K562 (cell line): ENCODE results near the gene IL15RA. TPM values are rescaled to one million over a fixed set of nuclear protein-coding genes. Genes with fewer than 3 reads are reported as not detected.
A peak's percentile ranks its signal among the peaks of the same experiment; 100 is the strongest.

Source experiments
- ATAC-seq: fragments of 200-7000 bp; cut with Tn5 transposase; 3 replicates; pipeline ENCODE4 v1.9.1; 2020; ENCODE audit warnings: moderate library complexity
- BruUV-seq: library from RNA; stranded (reverse); fragments of 400-500 nt; replicated peaks from 2 replicates; lab custom pipeline; 2021; lab: Mats Ljungman, UMichigan
- CTCF ChIA-PET: fragments of 300-600 bp; formaldehyde crosslinking; extraction: SDS; loops from one replicate; lab custom pipeline; 2021; ENCODE audit warnings: low intra/inter-chr PET ratio; lab: Yijun Ruan, JAX
- POLR2A ChIA-PET: fragments of 300-600, 350-650 bp; sonication (Branson Sonifier 250); formaldehyde crosslinking; extraction: SDS; loops from one replicate; lab custom pipeline; 2021; ENCODE audit warnings: antibody characterized with exemption, inconsistent platforms; lab: Yijun Ruan, JAX
- DNase-seq, 4 experiments: peaks; one replicate each; pipeline versions ENCODE4 v3.0.0 to v3.0.0-alpha.2; 2011 to 2018; ENCODE audit warnings: low spot score in 3 of 4, mixed read lengths in 3 of 4; ENCODE audit errors: extremely low read depth in 1 of 4
- FAIRE-seq: peaks from 2 replicates; lab custom pipeline; 2011; peaks lifted over from hg19 to GRCh38; lab: Jason Lieb, UNC
- H2AFZ ChIP-seq: 2 replicates; pipeline ENCODE4 v1.6.0; 2011; ENCODE audit warnings: low read depth, low read length, control low read depth, inconsistent platforms
- H3K27ac ChIP-seq: fragments of 200-600 bp; 3 replicates; pipeline ENCODE4 v1.8.0; 2011; ENCODE audit warnings: low read depth, mild to moderate bottlenecking, control low read depth, inconsistent platforms, low read length, moderate library complexity, mixed read lengths; ENCODE audit errors: extremely low read depth
- H3K27me3 ChIP-seq, 2 experiments: fragments of 300-600 bp in 1 of 2; 2 replicates in 1 of 2; 3 replicates in 1 of 2; pipeline versions ENCODE4 v1.6.0 to v1.8.0; 2011; ENCODE audit warnings: inconsistent platforms in 2 of 2, low read length in 2 of 2, mild to moderate bottlenecking in 1 of 2, mixed read lengths in 1 of 2, moderate library complexity in 1 of 2; ENCODE audit not compliant: control insufficient read depth in 2 of 2, insufficient read depth in 2 of 2
- H3K36me3 ChIP-seq: fragments of 300-600 bp; 3 replicates; pipeline ENCODE4 v1.8.0; 2011; ENCODE audit warnings: mild to moderate bottlenecking, low read length, inconsistent platforms; ENCODE audit not compliant: control insufficient read depth, insufficient read depth
- H3K4me1 ChIP-seq, 2 experiments: fragments of 200-600 bp in 1 of 2; replicated peaks in 1 of 2; 2 replicates in 1 of 2; 3 replicates in 1 of 2; pipeline versions ENCODE4 v1.5.1 to v1.8.0; 2011; ENCODE audit warnings: inconsistent platforms in 2 of 2, low read length in 2 of 2, mild to moderate bottlenecking in 1 of 2, mixed read lengths in 1 of 2, moderate library complexity in 1 of 2; ENCODE audit not compliant: control insufficient read depth in 2 of 2, insufficient read depth in 2 of 2
- H3K4me2 ChIP-seq: 2 replicates; pipeline ENCODE4 v1.6.1; 2011; ENCODE audit warnings: low read length, control low read depth, inconsistent platforms, mixed read lengths; ENCODE audit not compliant: insufficient read depth
- H3K4me3 ChIP-seq: fragments of 200-600 bp; sonication (generic), shearing (Covaris generic); 2 replicates; pipeline ENCODE4 v1.5.1; 2016; ENCODE audit warnings: control low read depth, inconsistent platforms
- H3K79me2 ChIP-seq: fragments of 200-600 bp; 3 replicates; pipeline ENCODE4 v1.8.0; 2011; ENCODE audit warnings: low read length, inconsistent platforms; ENCODE audit not compliant: control insufficient read depth, insufficient read depth
- H3K9ac ChIP-seq, 2 experiments: 2 replicates each; pipeline versions ENCODE4 v1.6.0 to v1.6.1; 2011; ENCODE audit warnings: low read depth in 2 of 2, low read length in 2 of 2, control low read depth in 1 of 2, inconsistent platforms in 1 of 2, mild to moderate bottlenecking in 1 of 2, mixed read lengths in 1 of 2; ENCODE audit not compliant: insufficient read depth in 1 of 2
- H3K9me1 ChIP-seq: one replicate; pipeline ENCODE4 v1.6.0; 2011; ENCODE audit warnings: inconsistent platforms, mild to moderate bottlenecking, low read length, moderate library complexity; ENCODE audit not compliant: control insufficient read depth, insufficient read depth
- H3K9me3 ChIP-seq: replicated peaks from 2 replicates; pipeline ENCODE4 v1.5.1; 2011; ENCODE audit warnings: low read depth, low read length, inconsistent platforms; ENCODE audit not compliant: control insufficient read depth, insufficient read depth
- H4K20me1 ChIP-seq: replicated peaks from 2 replicates; pipeline ENCODE4 v1.6.1; 2011; ENCODE audit warnings: low read length, inconsistent platforms, mixed read lengths; ENCODE audit not compliant: control insufficient read depth, insufficient read depth
- BRD4 ChIP-seq: fragments of 200-600 bp; sonication (generic); IDR thresholded peaks from 2 replicates; pipeline ENCODE4 v1.6.1; 2017; ENCODE audit warnings: inconsistent platforms
- CBFA2T3 ChIP-seq: fragments of 450-650 bp; IDR thresholded peaks from 2 replicates; pipeline ENCODE4 v1.6.1; 2017
- CBX8 ChIP-seq: fragments of 200-600 bp; sonication (generic); IDR thresholded peaks from 2 replicates; pipeline ENCODE4 v1.6.1; 2012; ENCODE audit warnings: borderline replicate concordance, mixed run types, low read depth, mild to moderate bottlenecking, moderate library complexity, mixed read lengths, low read length, control low read depth, inconsistent platforms; ENCODE audit not compliant: poor library complexity, severe bottlenecking; ENCODE audit errors: extremely low read depth
- EP300 ChIP-seq: IDR thresholded peaks from 2 replicates; pipeline ENCODE4 v1.6.1; 2012; ENCODE audit warnings: low read length, improper control_type of control experiment
- FOXP1 ChIP-seq: sonication (generic); formaldehyde crosslinking; IDR thresholded peaks from 2 replicates; pipeline ENCODE4 v1.8.0; 2022; ENCODE audit warnings: mild to moderate bottlenecking, missing genetic modification reagents
- GTF2F1 ChIP-seq: IDR thresholded peaks from 2 replicates; pipeline ENCODE4 v1.6.1; 2011; ENCODE audit warnings: low read depth, low read length, improper control_type of control experiment
- MAZ ChIP-seq, 2 experiments: fragments of 450-650 bp in 1 of 2; sonication (generic) in 1 of 2; formaldehyde crosslinking; IDR thresholded peaks in 1 of 2; conservative IDR thresholded peaks in 1 of 2; 2 replicates each; pipeline versions ENCODE4 v1.4.0 to v1.5.0; 2020; ENCODE audit warnings: mild to moderate bottlenecking in 1 of 2, missing genetic modification reagents in 1 of 2
- MTA2 ChIP-seq: fragments of 450-650 bp; IDR thresholded peaks from 2 replicates; pipeline ENCODE4 v1.6.1; 2016; ENCODE audit warnings: low read depth
- MTF1 ChIP-seq: fragments of 250-450 bp; sonication (Bioruptor Pico); IDR thresholded peaks from 2 replicates; pipeline ENCODE4 v1.9.0; 2021; ENCODE audit warnings: moderate library complexity, mild to moderate bottlenecking, inconsistent platforms, borderline replicate concordance
- PHF21A ChIP-seq: fragments of 450-650 bp; IDR thresholded peaks from 2 replicates; pipeline ENCODE4 v1.6.1; 2017; ENCODE audit warnings: low read depth, borderline replicate concordance
- U2AF2 ChIP-seq: fragments of 200-400 bp; formaldehyde crosslinking; optimal IDR thresholded peaks from 2 replicates; pipeline ENCODE3; 2017; ENCODE audit warnings: low read depth, mild to moderate bottlenecking, low read length
- ZNF217 ChIP-seq: sonication (generic); formaldehyde crosslinking; IDR thresholded peaks from 2 replicates; pipeline ENCODE4 v1.8.0; 2022; ENCODE audit warnings: mild to moderate bottlenecking, missing genetic modification reagents
- ZNF586 ChIP-seq: fragments of 450-650 bp; formaldehyde crosslinking; conservative IDR thresholded peaks from 2 replicates; pipeline ENCODE4 v1.4.0; 2020; ENCODE audit warnings: mild to moderate bottlenecking, moderate library complexity
- WGBS: fragments of 100-300 bp; shearing (Covaris generic); methylation state at CpG from one replicate; pipeline ENCODE4 v1.1.6; 2016; ENCODE audit warnings: low coverage, mixed read lengths; ENCODE audit not compliant: insufficient coverage; ENCODE audit errors: missing lambda C conversion rate; 5-methylcytosine and 5-hydroxymethylcytosine counted together
- in situ Hi-C: fragments of 300-500 bp; cut with MboI; formaldehyde crosslinking; loops from 4 replicates; pipeline ENCODE4 v1.15.0; 2018; ENCODE audit warnings: inconsistent platforms, mixed read lengths
- intact Hi-C: fragments of 100-400 bp; cut with micrococcal nuclease; formaldehyde crosslinking; loops from 2 replicates; pipeline ENCODE4 v1.14.2; 2022
- polyA plus RNA-seq, 8 experiments: library from polyadenylated mRNA; depleted of rRNA in 4 of 8; stranded (reverse) in 5 of 8; unstranded in 3 of 8; fragments of >200 nt; fragmentation: Nextera tagmentation in 2 of 8; fragmentation: Illumina TruSeq in 1 of 8; extraction: Ambion mirVana in 2 of 8; extraction: Trizol in 1 of 8; gene quantifications; 2 replicates each; pipeline versions ENCODE4 v1.2.1 to v1.2.3, GENCODE V29; 2011 to 2014; ENCODE audit warnings: inconsistent platforms in 1 of 8, missing spikeins in 1 of 8
- total RNA-seq, 7 experiments: library from RNA; depleted of rRNA in 6 of 7; stranded (reverse); fragments of >200 nt in 6 of 7; fragmentation: Illumina TruSeq in 2 of 7; extraction: Trizol in 2 of 7; gene quantifications; 2 replicates each; pipeline versions ENCODE4 v1.2.1 to v1.2.3, GENCODE V29; 2011 to 2021; ENCODE audit warnings: low replicate concordance in 1 of 7
- TF ChIP-seq, protein P1 (sequence below): fragments of 250-450 bp; sonication (Bioruptor Pico); IDR thresholded peaks from 2 replicates; pipeline ENCODE4 v1.9.0; 2021; ENCODE audit warnings: mild to moderate bottlenecking
- TF ChIP-seq, protein P2 (sequence below): fragments of 250-450 bp; sonication (Bioruptor Pico); IDR thresholded peaks from 2 replicates; pipeline ENCODE4 v1.5.0; 2020; ENCODE audit warnings: mild to moderate bottlenecking
- TF ChIP-seq, protein P3 (sequence below): fragments of 450-650 bp; IDR thresholded peaks from 2 replicates; pipeline ENCODE4 v1.6.1; 2016; ENCODE audit warnings: antibody characterized with exemption

IL15RA gene
- total and polyA plus RNA-seq, 9 of the 15 experiments (the other 6 are each of a cell fraction or from before 2014, with no cell fraction given), result 1.2 to 11.7 (median 8.0) TPM

DNA sequence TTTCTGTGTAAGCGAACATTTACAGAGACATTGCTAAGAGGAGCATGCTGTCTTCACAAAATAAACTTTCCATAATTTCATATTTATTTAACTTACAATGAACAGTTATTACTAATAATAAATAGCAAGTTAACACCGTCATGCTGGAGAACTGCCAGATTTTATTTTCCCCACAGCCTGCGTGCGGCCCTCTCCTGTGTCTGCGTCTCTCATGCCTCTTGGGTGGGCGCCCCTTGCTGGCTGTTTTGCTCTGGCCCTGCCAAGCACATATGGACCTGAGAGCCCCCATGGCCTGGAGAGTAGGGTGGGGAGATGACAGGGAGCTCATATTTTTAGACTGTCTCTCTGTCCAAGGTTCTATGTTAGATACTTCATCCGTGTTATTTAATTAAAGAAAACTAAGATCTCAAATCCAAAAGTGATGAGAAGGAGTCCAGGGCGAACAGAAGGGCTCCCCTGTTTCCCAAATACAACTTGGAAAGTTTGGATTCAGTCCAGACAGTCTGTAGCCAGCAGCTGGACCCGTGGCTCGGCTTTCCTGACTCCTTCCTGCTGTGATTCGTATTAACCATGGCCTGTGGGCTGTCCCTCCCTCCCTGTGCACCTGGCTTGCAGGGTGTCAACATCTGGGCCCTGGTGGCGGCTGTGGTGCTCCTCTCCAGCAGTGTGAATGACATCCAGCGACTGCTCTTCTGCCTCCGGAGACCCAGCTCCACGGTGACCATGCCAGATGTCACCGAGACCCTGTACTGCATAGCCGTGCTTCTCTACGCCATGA, 66.8 kb downstream of the IL15RA start:
- ChIA-PET POLR2A (no interaction called here), CTCF (no interaction called here)
- DNase-seq (no peak), FAIRE-seq (no peak), ATAC-seq (no peak)
- no TSS peak for BruUV-seq
- H2AFZ ChIP-seq, result no peak overlapping the region
- 89% methylated on average over 17 of the region's 18 CpGs for WGBS
- H3K4me1 ChIP-seq, result peaks cover 0 to 3% of the 10 kb centered on the region in 2 experiments; a peak in 1 of 5 replicates
- in situ Hi-C loops (no loop called here), intact Hi-C loops (no loop called here)
- H3K4me2 ChIP-seq, result no peak overlapping the region
- no peaks in the 10 kb centered on the region for H3K27me3 ChIP-seq
- no peaks in the 10 kb centered on the region for H3K9me3 ChIP-seq
- H3K79me2 ChIP-seq, result peaks cover 16% of the 10 kb centered on the region; the same call in 2 of the 3 replicates
- no peak overlapping the region for H3K27ac ChIP-seq
- no peaks in the 10 kb centered on the region for H3K9me1 ChIP-seq
- H3K9ac ChIP-seq, result 0 out of 4 replicates have a peak overlapping the region, but pooled peaks of 1 of the 2 experiments have one; percentile 32
- no peaks in the 10 kb centered on the region for H4K20me1 ChIP-seq
- H3K36me3 ChIP-seq, result peaks cover 97% of the 10 kb centered on the region
- H3K4me3 ChIP-seq, result no peak overlapping the region
- TF ChIP-seq PHF21A (no peak), ZNF217 (CRISPR knock-in tag) (no peak), CBFA2T3 (no peak), MTF1 (CRISPR knock-in tag) (no peak), FOXP1 (no peak), GTF2F1 (no peak), EP300 (no peak), BRD4 (no peak), MTA2 (no peak), ZNF586 (CRISPR knock-in tag) (no peak), U2AF2 (no peak), MAZ (CRISPR knock-in tag; conservative IDR thresholded peaks at IDR 0.05 in 1 of 2, IDR thresholded peaks at IDR 0.05 in 1 of 2) (no peak), CBX8 (no peak)
- TF ChIP-seq, protein P1, sequence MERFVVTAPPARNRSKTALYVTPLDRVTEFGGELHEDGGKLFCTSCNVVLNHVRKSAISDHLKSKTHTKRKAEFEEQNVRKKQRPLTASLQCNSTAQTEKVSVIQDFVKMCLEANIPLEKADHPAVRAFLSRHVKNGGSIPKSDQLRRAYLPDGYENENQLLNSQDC (CRISPR knock-in tag), result no peak
- TF ChIP-seq, protein P2, sequence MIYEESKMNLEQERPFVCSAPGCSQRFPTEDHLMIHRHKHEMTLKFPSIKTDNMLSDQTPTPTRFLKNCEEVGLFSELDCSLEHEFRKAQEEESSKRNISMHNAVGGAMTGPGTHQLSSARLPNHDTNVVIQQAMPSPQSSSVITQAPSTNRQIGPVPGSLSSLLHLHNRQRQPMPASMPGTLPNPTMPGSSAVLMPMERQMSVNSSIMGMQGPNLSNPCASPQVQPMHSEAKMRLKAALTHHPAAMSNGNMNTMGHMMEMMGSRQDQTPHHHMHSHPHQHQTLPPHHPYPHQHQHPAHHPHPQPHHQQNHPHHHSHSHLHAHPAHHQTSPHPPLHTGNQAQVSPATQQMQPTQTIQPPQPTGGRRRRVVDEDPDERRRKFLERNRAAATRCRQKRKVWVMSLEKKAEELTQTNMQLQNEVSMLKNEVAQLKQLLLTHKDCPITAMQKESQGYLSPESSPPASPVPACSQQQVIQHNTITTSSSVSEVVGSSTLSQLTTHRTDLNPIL (CRISPR knock-in tag), result no peak
- TF ChIP-seq, protein P3, sequence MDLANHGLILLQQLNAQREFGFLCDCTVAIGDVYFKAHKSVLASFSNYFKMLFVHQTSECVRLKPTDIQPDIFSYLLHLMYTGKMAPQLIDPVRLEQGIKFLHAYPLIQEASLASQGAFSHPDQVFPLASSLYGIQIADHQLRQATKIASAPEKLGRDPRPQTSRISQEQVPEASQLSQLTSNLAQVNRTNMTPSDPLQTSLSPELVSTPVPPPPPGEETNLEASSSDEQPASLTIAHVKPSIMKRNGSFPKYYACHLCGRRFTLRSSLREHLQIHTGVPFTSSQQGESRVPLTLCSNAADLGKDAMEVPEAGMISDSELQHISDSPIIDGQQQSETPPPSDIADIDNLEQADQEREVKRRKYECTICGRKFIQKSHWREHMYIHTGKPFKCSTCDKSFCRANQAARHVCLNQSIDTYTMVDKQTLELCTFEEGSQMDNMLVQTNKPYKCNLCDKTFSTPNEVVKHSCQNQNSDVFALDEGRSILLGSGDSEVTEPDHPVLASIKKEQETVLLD, result no peak
